Stomach smooth muscle (tissue), 2 donors: Measurements from ENCODE around the gene NGRN.

ENCODE experiments used
- H3K27ac ChIP-seq: one replicate; pipeline ENCODE4 v1.7.0; 2013; ENCODE audit warnings: mild to moderate bottlenecking, low read length, inconsistent platforms
- H3K27me3 ChIP-seq, 2 donors: one replicate each; pipeline ENCODE4 v1.7.0; 2013; ENCODE audit warnings: low read length in 2 of 2; ENCODE audit not compliant: insufficient read depth in 2 of 2, control insufficient read depth in 1 of 2
- H3K36me3 ChIP-seq, 2 donors: one replicate each; pipeline ENCODE4 v1.7.0; 2013; ENCODE audit warnings: low read length in 2 of 2; ENCODE audit not compliant: control insufficient read depth in 2 of 2, insufficient read depth in 2 of 2
- H3K4me1 ChIP-seq: one replicate; pipeline ENCODE4 v1.7.0; 2013; ENCODE audit warnings: low read length; ENCODE audit not compliant: control insufficient read depth, insufficient read depth
- H3K4me3 ChIP-seq, 2 donors: one replicate each; pipeline ENCODE4 v1.7.0; 2013; ENCODE audit warnings: low read length in 2 of 2
- H3K9ac ChIP-seq, 2 donors: one replicate each; pipeline ENCODE4 v1.7.0; 2013; ENCODE audit warnings: low read length in 2 of 2, mild to moderate bottlenecking in 1 of 2
- H3K9me3 ChIP-seq, 2 donors: one replicate each; pipeline ENCODE4 v1.7.0; 2013; ENCODE audit warnings: low read length in 2 of 2; ENCODE audit not compliant: control insufficient read depth in 2 of 2
- donor health status: healthy.
- donor health status: Pancreatic carcinoma.

The NGRN gene

DNA sequence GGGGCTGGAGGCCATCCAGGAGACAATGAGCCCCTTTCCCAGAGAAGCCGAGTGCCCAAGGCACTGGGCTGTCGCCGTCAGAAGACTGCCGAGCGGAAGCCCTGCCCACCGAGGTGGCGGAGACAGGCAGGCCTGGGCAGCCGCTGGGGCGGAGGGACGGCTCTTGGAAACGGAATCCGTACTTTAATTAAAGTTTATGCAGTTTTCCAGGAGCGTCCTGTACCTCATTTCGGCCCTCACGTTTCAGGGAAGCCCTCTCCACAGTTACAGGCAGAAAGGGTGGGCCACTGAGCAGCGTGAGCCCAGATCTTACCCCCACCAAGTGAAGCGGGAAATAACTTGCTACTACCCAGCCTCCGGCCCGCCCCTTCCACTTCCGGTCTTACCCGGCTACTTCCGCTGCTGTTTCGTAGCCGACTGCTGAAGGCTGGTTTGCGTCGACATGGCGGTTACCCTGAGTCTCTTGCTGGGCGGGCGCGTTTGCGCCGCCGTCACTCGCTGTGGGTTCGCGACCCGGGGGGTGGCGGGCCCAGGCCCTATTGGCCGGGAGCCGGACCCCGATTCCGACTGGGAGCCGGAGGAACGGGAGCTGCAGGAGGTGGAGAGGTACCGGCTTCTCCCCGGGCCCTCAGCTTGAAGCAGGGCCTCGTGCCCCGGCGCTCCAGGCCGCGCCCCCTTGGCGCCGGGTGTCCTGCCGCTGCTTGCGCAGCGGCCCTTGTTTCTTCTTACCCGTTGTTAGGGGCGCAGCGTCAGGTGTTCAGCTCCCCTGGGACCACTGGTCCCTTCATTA lies at the start of gene NGRN:
Gene NGRN, plus strand, starts transcription at position 402 of the 790 bp plus-strand sequence. Its CDS starts 41 bp downstream, at position 443.
- peak within 1 kb of the TSS; percentile 95 for H3K27ac ChIP-seq
- no peaks in the 10 kb centered on the region for H3K9me3 ChIP-seq
- no peaks in the 10 kb centered on the region for H3K27me3 ChIP-seq
- peaks cover 0 to 6% of the 10 kb centered on the region in 2 donors for H3K36me3 ChIP-seq
- peaks cover 30% of the 10 kb centered on the region for H3K4me1 ChIP-seq
- peak within 1 kb of the TSS; percentile 92 to 95 for H3K4me3 ChIP-seq
- peak within 1 kb of the TSS; percentile 94 to 97 for H3K9ac ChIP-seq

GRCh38 chr15:90217671-90218394 lies 47.6 kb upstream of the NGRN start:
- no peaks in the 10 kb centered on the region for H3K9me3 ChIP-seq
- no peak overlapping the region for H3K27ac ChIP-seq
- H3K4me3 ChIP-seq: no peak overlapping the region
- H3K27me3 ChIP-seq: no peaks in the 10 kb centered on the region
- H3K9ac ChIP-seq: no peak overlapping the region
- peaks cover 28% of the 10 kb centered on the region for H3K4me1 ChIP-seq
- peaks cover 9 to 13% of the 10 kb centered on the region in 2 donors for H3K36me3 ChIP-seq

GRCh38 chr15:90219421-90220141 lies 45.9 kb upstream of the NGRN start:
- Histone ChIP-seq H3K4me3 (no peak overlapping the region), H3K9ac (no peak overlapping the region), H3K27ac (peak overlapping the region; percentile 55), H3K27me3 (no peaks in the 10 kb centered on the region), H3K9me3 (no peaks in the 10 kb centered on the region), H3K36me3 (peaks cover 23 to 30% of the 10 kb centered on the region in 2 donors), H3K4me1 (peaks cover 23% of the 10 kb centered on the region)

GRCh38 chr15:90221246-90221900 lies 44.1 kb upstream of the NGRN start:
- peak overlapping the region; percentile 46 for H3K27ac ChIP-seq

DNA sequence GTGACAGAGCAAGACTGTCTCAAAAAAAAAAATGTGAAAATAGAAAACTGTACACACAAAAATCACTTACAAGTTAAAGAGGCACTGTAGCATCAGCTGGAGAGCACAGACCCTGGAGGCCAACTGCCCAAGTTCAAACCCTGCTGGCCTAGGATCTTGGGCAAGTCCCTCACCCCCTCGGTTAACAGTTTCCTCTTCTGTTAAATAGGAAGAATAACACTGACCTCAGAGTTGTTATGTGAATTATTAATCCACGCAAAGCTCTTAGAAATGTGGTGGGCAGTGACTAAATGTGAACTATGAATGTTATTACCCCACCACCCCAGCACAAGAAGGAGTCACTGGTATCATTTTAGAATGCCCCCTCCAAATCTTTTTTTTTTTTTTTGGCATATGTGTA lies 42.9 kb upstream of the NGRN start:
- Histone ChIP-seq H3K27ac (no peak overlapping the region), H3K9ac (no peak overlapping the region), H3K36me3 (peaks cover 45 to 49% of the 10 kb centered on the region in 2 donors)

More at GRCh38 chr15:90221246-90221900, 44.1 kb upstream of the NGRN start:
- peaks cover 23% of the 10 kb centered on the region for H3K4me1 ChIP-seq
- no peaks in the 10 kb centered on the region for H3K27me3 ChIP-seq
- H3K9me3 ChIP-seq: no peaks in the 10 kb centered on the region
- H3K9ac ChIP-seq: no peak overlapping the region
- peaks cover 41 to 44% of the 10 kb centered on the region in 2 donors for H3K36me3 ChIP-seq
- H3K4me3 ChIP-seq: peak overlapping the region in 1 of 2 donors; percentile 8

DNA sequence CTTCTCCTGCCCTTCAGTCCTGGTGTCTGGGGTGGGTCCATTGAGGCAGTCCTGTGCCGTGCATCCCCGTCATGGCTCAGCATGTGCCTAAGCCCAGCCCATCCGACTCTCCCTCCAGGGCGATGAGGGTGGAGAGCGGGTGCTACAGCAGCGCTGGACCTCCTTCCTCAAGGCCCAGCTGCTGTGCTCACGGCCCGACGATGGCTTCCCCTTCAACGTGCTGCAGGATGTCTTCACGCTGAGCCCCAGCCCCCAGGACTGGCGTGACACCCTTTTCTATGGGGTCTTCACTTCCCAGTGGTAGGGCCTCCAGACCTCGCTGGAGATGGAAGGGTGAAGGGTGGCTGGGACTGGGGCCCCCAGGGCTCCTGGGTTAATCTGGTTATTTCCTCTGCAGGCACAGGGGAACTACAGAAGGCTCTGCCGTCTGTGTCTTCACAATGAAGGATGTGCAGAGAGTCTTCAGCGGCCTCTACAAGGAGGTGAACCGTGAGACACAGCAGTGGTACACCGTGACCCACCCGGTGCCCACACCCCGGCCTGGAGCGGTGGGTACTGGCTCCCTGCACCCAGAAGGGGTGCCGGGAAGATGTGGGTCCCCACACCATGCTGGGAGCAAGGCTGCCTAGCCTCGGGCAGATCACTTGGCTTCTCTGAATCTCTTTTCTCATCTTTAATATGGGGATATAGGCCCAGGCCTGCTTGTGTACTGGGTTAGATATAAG lies 41.9 kb upstream of the NGRN start:
- H3K4me3 ChIP-seq: no peak overlapping the region
- H3K27ac ChIP-seq: no peak overlapping the region
- no peaks in the 10 kb centered on the region for H3K27me3 ChIP-seq
- no peaks in the 10 kb centered on the region for H3K9me3 ChIP-seq
- peaks cover 32% of the 10 kb centered on the region for H3K4me1 ChIP-seq
- peaks cover 48 to 52% of the 10 kb centered on the region in 2 donors for H3K36me3 ChIP-seq
- H3K9ac ChIP-seq: no peak overlapping the region

More for the DNA sequence above, 42.9 kb upstream of the NGRN start:
- Histone ChIP-seq H3K27me3 (no peaks in the 10 kb centered on the region), H3K9me3 (no peaks in the 10 kb centered on the region), H3K4me1 (peaks cover 23% of the 10 kb centered on the region), H3K4me3 (no peak overlapping the region)

- Histone ChIP-seq H3K4me1 (peaks cover 34% of the 10 kb centered on the region), H3K9ac (no peak overlapping the region), H3K4me3 (no peak overlapping the region), H3K27ac (no peak overlapping the region), H3K27me3 (no peaks in the 10 kb centered on the region), H3K9me3 (no peaks in the 10 kb centered on the region), H3K36me3 (peaks cover 57 to 63% of the 10 kb centered on the region in 2 donors)
Observed at GRCh38 chr15:90225047-90225446, 40.4 kb upstream of the NGRN start.

- peaks cover 38% of the 10 kb centered on the region for H3K4me1 ChIP-seq
- H3K27me3 ChIP-seq: no peaks in the 10 kb centered on the region
- H3K4me3 ChIP-seq: no peak overlapping the region
- peaks cover 63 to 66% of the 10 kb centered on the region in 2 donors for H3K36me3 ChIP-seq
- H3K27ac ChIP-seq: no peak overlapping the region
- no peak overlapping the region for H3K9ac ChIP-seq
- H3K9me3 ChIP-seq: no peaks in the 10 kb centered on the region
Observed at GRCh38 chr15:90225504-90226234, 39.8 kb upstream of the NGRN start.

- H3K27me3 ChIP-seq: no peaks in the 10 kb centered on the region
Observed at GRCh38 chr15:90227336-90227735, 38.1 kb upstream of the NGRN start.

More at GRCh38 chr15:90227336-90227735, 38.1 kb upstream of the NGRN start:
- Histone ChIP-seq H3K36me3 (peaks cover 64 to 67% of the 10 kb centered on the region in 2 donors), H3K4me1 (peaks cover 46% of the 10 kb centered on the region), H3K9me3 (no peaks in the 10 kb centered on the region), H3K27ac (no peak overlapping the region), H3K4me3 (no peak overlapping the region), H3K9ac (no peak overlapping the region)
